HG03432 (cell line): Measurements from ENCODE around the gene TMEM208.

Experiments
- ATAC-seq: cut with Tn5 transposase; IDR thresholded peaks from one replicate; pipeline ENCODE4 v1.9.1; 2021; ENCODE audit warnings: mild to moderate bottlenecking, moderate library complexity; ENCODE audit not compliant: unreplicated experiment

Gene TMEM208

DNA sequence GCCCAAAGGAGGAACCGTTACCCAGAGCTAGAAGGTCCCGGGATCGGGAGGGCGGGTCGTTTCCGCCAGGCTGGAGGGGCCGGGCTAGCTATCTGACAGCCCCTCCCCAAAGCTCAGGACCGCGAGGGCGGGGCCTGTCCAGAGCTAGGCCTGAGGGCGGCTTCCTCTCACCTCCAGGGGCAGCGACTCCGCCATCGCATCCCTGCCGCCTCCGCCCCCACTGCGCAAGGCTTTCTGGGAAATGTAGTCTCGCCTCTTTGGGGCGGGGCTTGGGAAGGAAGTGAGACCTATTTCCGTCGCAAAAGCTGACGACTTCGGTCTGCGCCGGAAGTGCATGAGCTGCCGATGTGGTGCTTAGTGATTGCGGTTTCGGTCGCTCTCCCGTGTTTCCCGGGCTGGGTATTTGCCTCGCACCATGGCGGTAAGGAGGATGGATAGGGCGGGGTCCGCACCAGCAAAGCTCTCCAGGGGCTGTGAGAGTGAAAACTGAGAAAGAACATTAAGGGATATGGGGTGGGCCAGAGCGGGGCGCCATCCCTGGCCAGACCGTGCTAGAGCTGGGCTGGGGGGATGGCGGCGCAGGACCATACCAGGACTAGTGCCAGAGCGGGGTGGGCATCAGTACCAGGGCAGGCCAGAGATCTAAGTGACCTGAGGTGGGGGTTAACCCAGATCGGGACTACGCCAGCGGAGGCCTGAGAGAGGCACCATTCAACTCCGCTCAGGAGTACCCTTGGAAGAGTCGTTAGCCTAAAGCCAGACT is at the start of gene TMEM208:
TSS of gene TMEM208 (plus strand) at position 327 of the 763 bp plus-strand sequence. CDS start at position 416, 89 bp downstream.
- peak; percentile 95 for ATAC-seq

DNA sequence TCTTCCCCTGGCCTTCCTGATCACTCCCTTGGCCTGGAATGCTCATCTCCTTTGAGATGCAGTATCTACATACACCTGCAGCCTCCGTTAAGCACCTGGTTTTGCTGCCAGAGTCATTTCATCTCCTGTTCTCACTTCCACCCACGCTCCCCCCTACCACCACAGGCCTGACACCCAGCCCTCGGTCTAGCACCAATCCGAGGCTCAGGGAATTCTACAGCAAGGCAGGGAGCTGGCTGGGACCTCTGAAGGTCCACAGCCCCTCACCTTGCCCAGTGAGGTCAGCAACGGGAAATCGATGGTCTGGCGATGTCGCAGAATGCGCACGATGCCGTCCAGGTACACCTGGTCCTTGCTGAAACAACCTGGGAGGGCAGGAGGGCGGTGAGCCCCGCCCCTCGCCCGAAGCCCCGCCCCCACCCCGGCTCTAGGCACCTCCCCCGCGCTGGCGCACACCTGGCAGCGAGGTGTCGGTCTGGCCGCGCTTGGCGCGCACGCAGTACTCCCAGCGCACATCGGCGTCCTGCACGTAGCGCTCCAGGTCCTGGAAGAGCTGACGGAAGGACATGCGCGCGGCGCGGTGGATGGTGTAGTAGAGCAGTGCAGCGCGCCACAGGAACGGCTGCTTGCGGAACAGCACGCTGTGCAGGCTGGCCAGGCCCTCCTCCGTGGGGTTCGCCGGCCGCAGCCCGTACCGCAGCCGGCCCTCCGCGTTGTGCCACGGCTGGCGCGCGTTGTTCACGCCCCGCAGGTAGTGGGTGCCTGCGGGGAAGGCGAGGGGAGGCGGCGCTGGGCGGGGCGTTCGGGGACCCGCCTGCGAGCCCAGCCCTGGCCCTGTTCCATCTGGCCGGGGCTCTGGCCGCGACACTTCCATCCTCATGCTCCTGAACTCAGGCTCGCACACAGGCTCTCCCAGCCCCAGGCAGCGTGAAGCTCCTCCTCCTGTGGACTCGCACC is 48.9 kb upstream of the TMEM208 start:
- no peak for ATAC-seq

DNA sequence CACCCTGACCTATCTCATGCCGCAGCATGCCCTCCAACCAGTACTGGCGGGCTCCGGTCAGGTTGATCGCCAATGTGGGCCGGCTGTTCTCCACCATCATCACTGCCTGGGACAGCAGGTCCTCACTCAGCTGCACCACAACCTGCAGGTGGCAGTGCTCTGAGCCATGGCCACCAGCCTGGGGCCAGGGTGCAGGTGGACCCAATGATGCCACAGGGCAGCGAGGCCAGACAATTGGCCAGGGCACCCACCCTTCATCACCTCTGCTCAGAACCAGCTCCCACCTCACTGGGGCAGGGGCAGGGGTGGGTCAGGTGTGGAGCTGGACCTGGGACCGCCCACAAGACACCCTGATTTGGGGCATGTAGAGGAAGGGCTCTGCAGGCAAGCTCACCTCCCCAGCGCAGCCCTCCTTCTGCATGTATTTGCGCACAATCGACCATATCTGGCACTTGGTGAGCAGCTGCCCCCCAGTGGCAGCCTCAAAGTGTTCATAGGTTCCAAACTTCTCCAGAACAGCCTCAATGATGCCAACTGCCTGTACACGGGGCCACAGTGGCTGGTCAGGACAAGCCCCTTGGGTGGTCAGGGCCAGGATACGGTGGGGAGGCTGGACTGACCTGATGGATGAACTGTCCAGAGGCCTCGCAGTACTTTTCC is 47.4 kb upstream of the TMEM208 start:
- no peak for ATAC-seq

DNA sequence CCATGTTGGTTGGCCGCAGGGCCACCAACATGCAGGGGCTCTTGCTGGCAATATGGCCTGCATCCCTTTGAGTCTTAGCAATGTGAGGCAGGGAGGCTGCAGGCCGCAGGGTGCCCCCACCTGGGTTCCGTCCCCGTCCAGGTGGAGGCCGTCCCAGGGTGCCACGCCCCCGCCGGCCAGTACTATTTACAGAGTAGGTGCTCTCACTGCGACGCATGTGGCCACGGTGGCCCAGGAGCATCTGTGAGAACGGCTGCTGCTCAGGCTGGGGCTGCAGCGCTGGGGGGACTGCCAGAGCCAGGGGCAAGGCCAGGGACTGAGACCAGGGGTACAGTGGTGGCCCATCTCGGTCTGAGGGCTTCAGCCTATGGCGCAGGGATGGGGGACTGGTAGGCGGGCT is 46.8 kb upstream of the TMEM208 start:
- ATAC-seq = no peak

DNA sequence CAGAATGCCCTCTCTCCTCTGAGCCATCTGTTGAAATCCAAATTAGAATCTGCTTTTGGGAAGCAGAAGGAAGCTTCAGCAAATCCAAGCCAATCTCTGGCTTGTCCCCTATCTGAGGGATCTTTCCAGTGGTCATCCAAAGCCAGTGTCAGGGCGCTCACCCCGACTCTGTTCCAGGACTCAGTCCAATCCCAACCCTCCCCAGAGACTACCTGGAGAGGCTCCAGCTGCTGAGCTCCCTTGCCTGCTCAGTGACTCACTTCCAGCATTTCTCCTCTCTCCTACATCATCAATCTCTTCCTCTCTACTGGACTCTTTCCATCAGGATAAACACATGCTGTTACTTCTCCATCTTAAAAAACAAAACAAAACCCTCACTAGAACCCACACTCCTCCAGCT is 45.6 kb upstream of the TMEM208 start:
- no peak for ATAC-seq

DNA sequence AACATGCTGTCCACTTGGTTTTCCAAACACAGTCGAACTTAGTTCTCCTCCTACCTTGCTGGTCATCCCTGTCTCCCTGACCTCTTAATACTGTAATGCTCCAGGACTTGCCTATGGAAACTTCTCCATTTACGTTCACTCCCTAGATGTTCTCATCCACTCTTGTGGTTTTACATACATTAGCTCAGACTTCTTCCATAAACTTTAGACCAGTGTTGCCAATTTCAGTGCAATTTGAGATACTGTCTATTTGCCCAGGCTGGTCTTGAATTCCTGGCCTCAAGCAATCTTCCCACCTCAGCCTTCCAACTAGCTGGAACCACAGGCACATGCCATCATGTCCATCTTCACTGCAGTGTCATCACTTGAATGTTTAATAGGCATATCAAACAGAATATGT is 44.6 kb upstream of the TMEM208 start:
- ATAC-seq = no peak

DNA sequence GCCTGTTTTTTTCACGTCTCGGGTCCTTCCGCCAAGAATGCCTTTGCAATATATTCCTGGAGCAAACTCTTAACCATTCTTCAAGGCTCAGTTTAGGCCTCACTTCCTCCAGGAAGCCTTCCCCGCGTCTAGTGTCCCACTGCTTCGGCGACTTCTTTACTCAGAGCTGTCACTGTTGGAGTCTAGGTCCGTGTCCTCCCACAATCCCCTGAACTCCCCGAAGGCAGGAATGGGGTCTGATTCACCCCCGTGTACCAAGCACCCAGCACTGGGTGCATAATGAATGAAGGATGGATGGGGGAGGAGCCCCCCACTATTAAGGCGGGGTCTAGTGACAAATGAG is 43.7 kb upstream of the TMEM208 start:
- no peak for ATAC-seq

DNA sequence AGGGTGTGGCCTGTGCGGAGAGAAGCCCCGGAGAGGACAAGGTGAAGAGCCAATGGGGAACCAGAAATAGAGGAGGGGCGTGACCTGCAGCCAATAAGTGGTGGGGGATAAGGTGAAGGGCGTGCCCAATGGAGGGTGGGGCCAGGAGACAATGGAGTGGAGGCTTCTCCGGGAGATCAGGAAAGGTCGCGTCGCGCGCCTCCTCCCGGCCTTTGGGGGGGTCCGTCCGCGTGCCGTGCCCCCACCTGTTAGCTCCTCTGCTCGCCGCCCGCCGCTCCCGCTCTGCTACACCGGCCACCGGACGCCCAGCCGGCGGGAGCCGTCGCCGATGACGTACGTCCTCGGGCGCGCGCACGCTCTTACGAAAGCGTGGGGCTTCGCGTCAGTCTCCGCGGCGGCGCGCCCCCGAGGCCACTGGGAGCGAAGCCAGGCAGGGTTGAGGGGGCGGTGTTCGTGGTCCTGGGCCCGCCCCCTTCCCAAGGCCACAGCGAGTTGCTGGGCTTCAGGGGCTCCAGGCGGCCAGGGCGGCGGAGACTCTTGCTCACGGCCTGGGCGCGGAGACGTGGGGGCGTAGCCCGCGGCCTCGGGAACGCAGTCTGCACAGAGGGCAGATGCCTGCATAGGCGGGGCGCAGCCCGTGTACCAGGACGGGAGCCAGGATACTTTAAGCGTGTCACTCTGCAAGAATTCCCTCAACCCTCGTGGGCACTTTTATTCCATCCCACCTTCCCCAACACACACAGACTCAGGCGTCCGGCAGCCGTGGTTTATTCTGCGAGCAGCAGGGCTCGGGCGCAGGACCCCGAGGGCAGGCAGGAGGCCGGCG is 43.1 kb upstream of the TMEM208 start, which contains the start of gene MATCAP1:
TSS of gene MATCAP1 (minus strand) at position 337 of the 826 bp plus-strand sequence. CDS start 3,353 bp downstream, outside the sequence.
- peak; percentile 92 for ATAC-seq

DNA sequence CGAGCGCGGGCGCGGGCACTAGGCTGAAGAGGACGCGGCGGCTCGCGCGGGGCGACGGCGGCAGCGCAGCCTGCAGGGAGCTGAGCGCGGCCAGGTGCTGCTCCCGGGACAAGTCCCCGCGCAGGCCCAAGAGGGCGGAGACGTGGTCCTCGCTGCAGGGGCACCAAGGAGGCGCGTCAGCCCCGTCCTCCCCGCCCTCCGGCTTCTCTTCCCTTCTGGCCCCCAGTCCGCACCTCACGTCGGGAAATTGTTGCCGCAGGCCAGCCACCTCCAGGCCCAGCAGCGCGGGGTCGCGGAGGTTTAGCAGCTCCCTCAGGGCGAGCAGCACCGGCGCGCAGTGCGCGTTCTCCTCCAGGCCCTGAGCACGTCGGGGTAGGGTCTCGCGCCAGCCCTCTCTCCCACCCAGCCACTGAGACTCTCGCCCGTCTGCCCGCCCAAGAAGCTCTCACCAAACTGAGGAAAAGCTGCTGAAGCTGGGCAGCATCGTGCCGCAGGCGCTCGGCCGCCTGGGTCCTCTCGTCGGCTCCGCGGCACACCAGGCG is 42.4 kb upstream of the TMEM208 start:
- no peak for ATAC-seq

DNA sequence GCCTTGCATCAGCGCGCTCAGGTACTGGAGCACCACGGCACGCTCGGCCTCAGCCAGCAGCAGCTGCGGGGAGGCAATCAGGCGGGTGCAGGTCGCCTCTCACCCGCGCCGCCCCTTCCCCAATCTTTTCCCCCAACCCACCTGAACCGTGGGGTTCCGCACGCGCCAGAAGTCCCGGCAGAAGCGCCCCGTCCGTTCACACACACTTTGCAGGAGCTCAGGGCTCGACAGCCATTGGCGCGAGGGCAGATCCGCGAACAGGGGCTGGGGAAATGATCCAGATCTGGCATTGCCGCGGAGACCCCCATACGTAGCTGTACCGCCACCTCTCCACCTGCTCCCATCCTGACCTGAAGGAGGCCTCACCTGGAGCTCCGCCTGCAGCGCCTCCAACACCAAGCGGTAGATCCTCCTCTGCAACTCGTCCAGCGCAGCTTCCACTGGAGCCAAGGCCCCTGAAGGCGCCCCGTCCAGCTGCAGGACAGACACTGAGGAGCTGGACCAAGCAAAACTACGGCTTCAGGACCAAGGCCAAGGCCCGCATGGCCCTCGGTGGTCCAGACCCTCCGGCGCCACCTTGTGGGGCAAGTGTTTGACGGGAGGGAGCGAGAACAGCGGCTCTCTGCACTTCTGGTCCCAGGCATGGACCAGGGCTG is 41.8 kb upstream of the TMEM208 start:
- peak; percentile 27 for ATAC-seq

DNA sequence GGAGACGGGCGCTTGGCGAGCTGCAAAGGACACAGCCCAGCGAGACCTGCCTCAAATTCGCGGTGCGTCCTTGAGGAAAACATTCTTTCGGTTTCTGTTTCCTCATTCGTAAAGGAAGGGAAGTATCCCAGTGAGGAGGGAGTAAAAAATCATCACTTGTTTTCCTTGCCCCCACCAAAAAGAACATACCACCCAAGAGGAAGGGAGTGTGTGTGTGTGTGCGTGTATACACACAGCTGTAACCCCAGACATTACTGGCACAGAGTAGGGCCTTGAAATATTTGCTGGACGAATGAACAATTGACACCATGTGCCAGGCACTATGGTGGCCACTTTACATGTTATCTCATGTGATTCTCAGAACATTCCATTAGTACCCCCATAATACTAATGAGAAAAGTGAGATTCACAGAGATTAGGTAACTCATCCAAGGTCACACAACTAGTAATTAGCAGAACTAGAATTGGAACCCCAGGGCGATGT is 41.2 kb upstream of the TMEM208 start:
- ATAC-seq = no peak

DNA sequence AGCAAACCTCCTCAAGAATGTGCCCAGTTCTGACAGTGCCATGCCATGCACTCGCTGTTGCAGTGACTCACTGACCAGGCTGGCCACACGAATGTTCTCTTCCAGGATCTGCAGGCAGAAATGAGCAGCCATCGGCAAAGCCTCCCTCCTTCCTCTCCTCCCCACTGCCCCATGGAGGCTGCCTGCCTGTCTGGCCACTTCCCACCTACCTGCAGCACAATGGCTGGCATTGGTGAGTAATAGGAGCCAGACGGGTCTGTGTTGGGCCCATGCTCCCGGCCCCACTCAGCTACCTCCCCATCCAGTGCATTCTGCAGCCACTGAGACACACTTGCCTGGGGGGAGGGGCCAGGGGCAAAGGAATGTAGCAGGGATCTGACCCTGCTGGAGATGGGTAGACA is 40.4 kb upstream of the TMEM208 start:
- ATAC-seq = no peak

DNA sequence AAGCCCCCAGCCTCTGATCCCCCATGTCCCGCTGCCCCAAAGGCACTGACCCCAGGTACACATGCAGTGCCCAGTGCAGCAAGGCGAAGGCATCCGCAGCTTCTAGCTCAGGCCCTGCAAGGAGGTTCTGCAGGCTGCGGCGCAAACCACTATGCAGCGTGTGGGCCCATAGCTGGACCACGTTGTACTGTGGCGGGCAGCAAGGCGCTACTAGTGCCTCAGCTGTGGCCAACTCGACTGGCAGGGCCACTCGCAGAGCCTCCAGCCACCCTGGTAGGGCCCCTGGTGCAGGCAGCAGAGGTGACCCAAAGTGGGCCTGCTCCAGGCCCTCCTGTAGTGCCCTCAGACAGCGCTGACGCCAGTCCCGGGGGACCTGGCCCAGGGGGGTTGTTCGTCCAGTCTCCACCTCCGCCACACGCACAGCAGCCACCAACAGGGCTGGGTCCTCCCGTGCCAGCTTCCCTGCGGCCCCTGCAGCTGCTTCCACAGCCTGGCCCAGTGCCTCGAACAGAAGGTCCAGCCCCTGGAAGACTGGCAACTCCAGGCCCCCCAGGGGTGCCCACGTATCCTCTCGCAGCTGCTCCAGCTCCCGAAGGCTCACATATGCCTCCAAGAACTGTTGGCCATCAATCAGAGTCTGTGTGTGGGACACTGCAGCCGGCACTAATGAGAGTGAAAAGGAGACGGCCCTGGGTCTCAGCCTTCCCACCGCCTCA is 39.6 kb upstream of the TMEM208 start:
- ATAC-seq = no peak

DNA sequence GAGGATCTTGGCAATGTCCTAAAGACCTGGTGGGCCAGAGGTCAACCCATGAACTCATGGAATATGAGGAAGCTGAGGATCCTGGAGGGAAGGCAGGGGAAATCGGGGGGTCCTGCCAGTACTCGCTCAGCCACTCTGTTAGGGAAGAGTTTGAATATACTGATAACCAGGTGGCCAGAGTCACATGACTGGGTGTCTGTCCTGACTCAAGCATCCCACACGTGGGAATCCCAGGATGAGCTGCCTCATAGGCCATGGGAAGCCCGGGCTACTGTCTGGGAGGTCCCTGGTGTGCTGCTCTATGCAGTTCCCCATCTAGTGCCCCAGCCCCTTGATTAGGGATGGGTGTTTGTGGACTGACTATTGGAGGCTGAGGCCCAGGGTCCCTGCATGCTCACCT is 38.6 kb upstream of the TMEM208 start:
- no peak for ATAC-seq

DNA sequence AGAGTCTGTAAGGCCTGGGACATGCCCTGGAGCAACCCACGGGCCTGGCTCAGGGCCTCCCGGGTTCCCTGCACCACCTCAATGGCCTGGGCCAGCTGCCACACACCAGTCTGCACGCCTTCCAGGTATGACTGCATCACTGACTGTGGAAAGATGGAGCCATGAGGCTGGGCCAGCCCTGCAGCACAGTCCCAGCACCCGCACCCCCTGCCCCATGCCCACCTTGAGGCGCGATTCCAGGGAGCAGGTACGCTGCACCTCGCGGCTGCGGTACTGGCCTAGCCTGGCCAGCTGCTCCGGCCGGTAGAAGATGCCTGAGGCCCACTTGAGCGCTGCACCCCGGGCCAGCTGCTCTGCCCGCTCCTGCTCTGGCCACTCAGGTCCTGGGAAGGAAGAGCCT is 38.1 kb upstream of the TMEM208 start:
- ATAC-seq = no peak

DNA sequence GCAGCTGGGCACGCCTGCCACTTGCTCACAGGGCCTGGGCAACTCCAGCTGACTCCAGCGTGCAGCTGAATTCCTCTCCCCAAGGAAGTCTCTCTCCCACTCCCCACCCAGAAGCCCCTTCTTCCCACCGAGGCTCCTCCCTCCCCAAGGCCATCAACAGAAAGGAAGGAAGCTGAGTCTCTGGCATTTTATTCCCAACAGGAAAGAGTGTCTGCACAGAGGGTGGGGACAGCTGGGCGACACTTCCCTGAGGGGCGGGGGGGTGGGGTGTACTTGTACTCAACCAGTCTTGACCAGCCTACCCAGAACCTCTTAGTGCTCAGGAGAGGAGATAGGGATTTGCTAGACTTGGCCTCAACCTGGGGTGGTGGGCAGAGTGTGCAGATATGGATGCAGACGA is 36.9 kb upstream of the TMEM208 start, which contains the start of gene EXOC3L1:
TSS of gene EXOC3L1 (minus strand) at position 96 of the 400 bp plus-strand sequence. CDS start 460 bp downstream, outside the sequence.
- no peak for ATAC-seq

DNA sequence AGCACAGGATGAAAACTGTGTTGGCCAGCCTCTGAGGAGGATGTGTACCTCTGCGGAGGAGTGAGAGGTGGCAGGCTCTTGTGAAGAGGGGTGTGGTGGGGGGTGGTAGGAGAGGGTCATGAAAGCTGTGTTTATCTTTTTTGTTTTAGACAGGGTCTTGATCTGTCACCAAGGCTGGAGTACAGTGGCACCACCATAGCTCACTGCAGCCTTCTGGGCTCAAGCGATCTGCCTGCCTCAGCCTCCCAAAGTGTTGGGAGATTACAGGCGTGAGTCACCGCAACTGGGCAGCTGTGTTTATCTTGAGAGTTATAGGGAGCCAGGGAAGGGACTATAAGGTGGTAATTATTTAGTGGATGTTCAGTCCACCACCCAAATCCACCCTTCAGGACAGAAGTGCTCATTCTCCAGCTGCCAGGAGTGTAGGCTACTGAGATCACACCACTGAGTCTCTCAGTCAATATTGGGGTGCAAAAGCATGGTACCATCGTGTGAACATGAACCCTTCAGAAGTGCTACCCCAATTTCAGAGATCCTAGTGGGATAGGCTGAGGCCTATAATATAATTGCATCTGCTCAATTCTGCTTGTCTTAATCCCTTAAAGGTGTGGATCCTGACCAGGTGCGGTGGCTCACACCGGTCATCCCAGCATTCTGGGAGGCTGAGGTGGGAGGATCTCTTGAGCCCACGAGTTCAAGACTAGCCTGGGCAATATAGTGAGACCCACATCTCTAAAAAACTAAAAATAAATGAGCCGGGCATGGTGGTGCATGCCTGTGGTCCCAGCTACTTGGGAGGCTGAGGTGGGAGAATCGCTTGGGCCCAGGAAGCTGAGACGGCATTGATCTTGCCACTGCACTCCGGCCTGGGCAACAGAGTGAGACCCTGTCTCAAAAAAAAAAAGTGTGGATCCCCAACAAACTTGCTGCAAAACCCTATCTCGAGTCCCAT is 36.2 kb upstream of the TMEM208 start:
- ATAC-seq = no peak
